Endodermal cell (in vitro differentiated cells): Measurements from ENCODE around the gene CDK13. TPM values are rescaled to one million over a fixed set of nuclear protein-coding genes. Genes with fewer than 3 reads are reported as not detected.

Source experiments
- DNase-seq: peaks from one replicate; pipeline ENCODE4 v3.0.0-alpha.2; 2017
- H3K27ac ChIP-seq: 2 replicates; pipeline ENCODE4 v1.5.1; 2013; ENCODE audit warnings: mild to moderate bottlenecking, low read depth, low read length, moderate library complexity
- H3K27me3 ChIP-seq: 2 replicates; pipeline ENCODE4 v1.6.1; 2013; ENCODE audit warnings: mild to moderate bottlenecking, low read length, moderate library complexity; ENCODE audit not compliant: insufficient read depth, control insufficient read depth, poor library complexity, severe bottlenecking
- H3K36me3 ChIP-seq: 2 replicates; pipeline ENCODE4 v1.7.0; 2013; ENCODE audit warnings: mild to moderate bottlenecking, low read length, moderate library complexity; ENCODE audit not compliant: control insufficient read depth, insufficient read depth
- H3K4me1 ChIP-seq: one replicate; pipeline ENCODE4 v1.7.0; 2013; ENCODE audit warnings: low read length; ENCODE audit not compliant: control insufficient read depth, insufficient read depth
- H3K4me3 ChIP-seq: 2 replicates; pipeline ENCODE4 v1.5.1; 2013; ENCODE audit warnings: mild to moderate bottlenecking, low read length, moderate library complexity
- H3K9ac ChIP-seq: 2 replicates; pipeline ENCODE4 v1.6.1; 2013; ENCODE audit warnings: mild to moderate bottlenecking, low read length, moderate library complexity; ENCODE audit not compliant: poor library complexity, severe bottlenecking; ENCODE audit errors: extremely low read depth
- H3K9me3 ChIP-seq: 2 replicates; pipeline ENCODE4 v1.6.1; 2013; ENCODE audit warnings: mild to moderate bottlenecking, low read length, moderate library complexity; ENCODE audit not compliant: control insufficient read depth
- H3K27ac Mint-ChIP-seq: 2 replicates; pipeline ENCODE4 v1.8.0; 2020; ENCODE audit warnings: mixed read lengths
- H3K27me3 Mint-ChIP-seq: 2 replicates; pipeline ENCODE4 v1.8.0; 2021; ENCODE audit warnings: mild to moderate bottlenecking, mixed read lengths; ENCODE audit not compliant: insufficient read depth
- H3K36me3 Mint-ChIP-seq: 2 replicates; pipeline ENCODE4 v1.8.0; 2020; ENCODE audit warnings: low read depth, mixed read lengths
- H3K4me1 Mint-ChIP-seq: 2 replicates; pipeline ENCODE4 v1.8.0; 2020; ENCODE audit warnings: mixed read lengths
- H3K4me3 Mint-ChIP-seq: 2 replicates; pipeline ENCODE4 v1.8.0; 2020; ENCODE audit warnings: mild to moderate bottlenecking, moderate library complexity, mixed read lengths
- H3K9me3 Mint-ChIP-seq: 2 replicates; pipeline ENCODE4 v1.8.0; 2020; ENCODE audit warnings: mild to moderate bottlenecking, mixed read lengths
- CTCF ChIP-seq: fragments of 200-600 bp; sonication (generic); conservative IDR thresholded peaks from 2 replicates; pipeline ENCODE4 v1.5.0; 2021; ENCODE audit warnings: antibody characterized with exemption, mild to moderate bottlenecking
- WGBS, 2 experiments: methylation state at CpG; one replicate each; pipeline versions ENCODE4 v1.1.5 to v1.1.7; 2013; ENCODE audit warnings: missing lambda C conversion rate in 2 of 2, mixed read lengths in 1 of 2; ENCODE audit not compliant: insufficient coverage in 1 of 2, insufficient read length in 1 of 2; 5-methylcytosine and 5-hydroxymethylcytosine counted together
- total RNA-seq, 2 donors: library from RNA; stranded (reverse); fragmentation: NEBNext Ultra II Directional in 1 of 2; extraction: Animal tissue kit (Norgen Biotek cat#: 25700) in 1 of 2; gene quantifications; 2 replicates in 1 of 2; 3 replicates in 1 of 2; pipeline ENCODE4 v1.2.1, GENCODE V29; 2021

CDK13 gene
- total RNA-seq, 2 donors from 2014 or later: 60.8 to 77.7 TPM

GRCh38 chr7:40133561-40134427 is 183.7 kb downstream of the CDK13 start:
- peak overlapping the region; percentile 81 for H3K9ac ChIP-seq
- Mint-ChIP-seq H3K9me3 (no peaks in the 10 kb centered on the region), H3K4me1 (peaks cover 4% of the 10 kb centered on the region), H3K27ac (peak overlapping the region; percentile 89), H3K27me3 (peaks cover 15% of the 10 kb centered on the region), H3K4me3 (peak overlapping the region; percentile 88), H3K36me3 (peaks cover 9% of the 10 kb centered on the region)
- peaks cover 12% of the 10 kb centered on the region for H3K27me3 ChIP-seq
- H3K4me1 ChIP-seq: peaks cover 3% of the 10 kb centered on the region
- peaks cover 23% of the 10 kb centered on the region for H3K36me3 ChIP-seq
- H3K4me3 ChIP-seq: peak overlapping the region; percentile 93
- no peak for TF ChIP-seq CTCF
- H3K27ac ChIP-seq: peak overlapping the region; percentile 26
- no peaks in the 10 kb centered on the region for H3K9me3 ChIP-seq
- DNase-seq: no peak
- 1 to 2% methylated on average over 11 to 35 of the region's 36 CpGs for WGBS, 2 experiments

GRCh38 chr7:40134428-40135316 is 184.6 kb downstream of the CDK13 start, which contains the start of the genes MPLKIP and SUGCT:
Gene MPLKIP (minus strand): TSS chr7:40134622. CDS start chr7:40134567, 55 bp downstream.
Gene SUGCT (plus strand): TSS chr7:40135005.
- DNase-seq: peak; percentile 94
- no peaks in the 10 kb centered on the region for H3K9me3 Mint-ChIP-seq
- WGBS, 2 experiments: 0 to 1% methylated on average over 23 to 75 of the region's 75 CpGs

More at GRCh38 chr7:40134428-40135316, 184.6 kb downstream of the CDK13 start, which contains the start of the genes MPLKIP and SUGCT:
- Mint-ChIP-seq H3K4me1 (peaks cover 4% of the 10 kb centered on the region), H3K27me3 (peaks cover 15% of the 10 kb centered on the region), H3K4me3 (peak within 1 kb of the TSS; percentile 88), H3K27ac (peak within 1 kb of the TSS; percentile 99), H3K36me3 (peaks cover 10% of the 10 kb centered on the region)
- Histone ChIP-seq H3K27ac (peak within 1 kb of the TSS; percentile 26), H3K4me1 (peaks cover 3% of the 10 kb centered on the region), H3K9ac (peak within 1 kb of the TSS; percentile 81), H3K27me3 (peaks cover 12% of the 10 kb centered on the region), H3K36me3 (peaks cover 18% of the 10 kb centered on the region), H3K9me3 (no peaks in the 10 kb centered on the region), H3K4me3 (peak within 1 kb of the TSS; percentile 93)
- TF ChIP-seq CTCF: peak; percentile 98
